ENCODE measurements around the gene STOX2.
"Not testable (repeated sequence)": the region's sequence is repeated elsewhere in the genome, so short reads cannot be mapped to it uniquely, and the experiment has no call there.

Gene STOX2

GRCh38 chr4:184022679-184023383, 117.7 kb downstream of the STOX2 start:
- DNase-seq, result no peak

- DNase-seq, result no peak
These were observed 119.5 kb downstream of the STOX2 start for GRCh38 chr4:184024637-184025036.

- DNase-seq, result no peak
These were observed 123.7 kb downstream of the STOX2 start for GRCh38 chr4:184028561-184029374.

DNA sequence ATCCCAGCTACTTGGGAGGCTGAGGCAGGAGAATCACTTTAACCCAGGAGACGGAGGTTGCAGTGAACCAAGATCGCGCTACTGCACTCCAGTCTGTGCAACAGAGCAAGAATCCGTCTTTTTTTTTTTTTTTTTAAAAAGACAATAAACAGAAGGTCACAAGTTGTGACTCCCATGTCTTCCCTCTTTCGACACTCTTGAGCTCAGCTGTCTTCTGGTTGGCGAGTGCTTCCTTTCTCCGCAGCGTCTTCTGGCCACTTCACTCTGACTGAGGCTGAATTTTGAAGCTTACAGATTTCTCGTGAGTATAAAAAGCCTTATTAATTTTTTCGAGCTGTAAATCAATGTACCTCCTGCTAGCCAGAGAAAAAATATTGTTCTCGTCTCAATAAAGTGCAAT, 124.9 kb downstream of the STOX2 start:
- DNase-seq, result no peak

- DNase-seq, result no peak
These were observed 125.7 kb downstream of the STOX2 start for GRCh38 chr4:184030764-184031163.

DNA sequence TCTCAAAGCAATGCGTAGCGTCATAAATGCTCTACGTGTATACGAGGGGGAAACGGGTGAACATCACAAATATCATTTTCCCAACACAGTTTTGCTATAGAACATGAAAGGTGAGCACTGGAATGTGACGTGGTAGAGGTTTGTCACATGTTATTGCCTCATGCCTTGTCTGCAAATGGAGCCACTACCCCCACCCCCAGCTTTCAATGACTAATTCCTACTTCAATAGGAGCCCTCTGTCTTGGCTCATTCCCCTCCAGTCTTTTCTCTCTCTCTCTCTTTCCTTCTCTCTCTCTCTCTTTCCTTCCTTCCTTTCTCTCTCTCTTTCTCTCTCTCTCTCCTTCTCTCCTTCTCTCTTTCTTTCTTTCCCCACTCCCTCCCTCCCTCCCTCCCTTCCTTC, 127.0 kb downstream of the STOX2 start:
- no peak for DNase-seq

GRCh38 chr4:184039963-184040383, 134.9 kb downstream of the STOX2 start:
- no peak for DNase-seq

- DNase-seq, result no peak
These were observed 136.0 kb downstream of the STOX2 start for GRCh38 chr4:184041156-184041555.

- no peak for DNase-seq
These were observed 141.0 kb downstream of the STOX2 start for GRCh38 chr4:184046148-184046547.

DNA sequence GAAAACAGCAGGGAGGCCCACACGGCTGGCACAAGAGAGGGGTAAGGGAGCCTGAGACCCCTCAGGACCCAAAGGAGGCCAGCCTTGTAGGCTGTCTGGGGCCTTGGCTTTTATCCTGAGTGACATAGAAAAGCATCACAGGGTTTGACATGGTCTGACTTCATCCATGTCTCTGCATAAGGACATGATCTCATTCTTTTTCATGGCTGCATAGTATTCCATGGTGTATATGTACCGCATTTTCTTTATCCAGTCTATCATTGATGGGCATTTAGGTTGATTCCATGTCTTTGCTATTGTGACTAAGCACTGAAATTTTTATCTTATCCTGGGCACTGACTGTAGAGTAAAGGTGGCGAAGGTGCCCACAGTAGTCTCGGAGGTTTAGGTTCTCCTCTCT, 146.2 kb downstream of the STOX2 start:
- not testable (repeated sequence) for DNase-seq

GRCh38 chr4:184052616-184053015, 147.5 kb downstream of the STOX2 start:
- no peak for DNase-seq

- DNase-seq, result no peak
These were observed 148.3 kb downstream of the STOX2 start for GRCh38 chr4:184053434-184053833.

- no peak for DNase-seq
These were observed 151.8 kb downstream of the STOX2 start for GRCh38 chr4:184056877-184057276.

GRCh38 chr4:184058026-184058425, 152.9 kb downstream of the STOX2 start:
- DNase-seq, result no peak

DNA sequence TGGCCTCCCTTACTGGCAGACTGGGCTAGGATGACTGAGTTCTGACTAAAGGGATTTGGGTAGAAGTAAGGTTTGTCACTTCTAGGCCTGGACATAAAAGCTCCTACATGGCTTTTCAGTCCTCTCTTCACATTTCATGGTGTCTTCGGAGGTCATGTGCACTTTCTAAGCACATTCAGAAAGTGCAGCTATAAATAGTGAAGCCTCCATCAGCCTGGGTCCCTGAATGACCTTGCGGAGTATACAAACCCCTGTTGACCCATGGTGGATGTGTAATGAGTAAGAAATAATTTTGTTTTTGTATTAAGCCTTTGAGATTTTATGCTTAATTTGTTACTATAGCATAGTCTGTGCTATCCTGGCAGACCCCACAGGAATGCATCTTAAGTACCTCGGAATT, 154.0 kb downstream of the STOX2 start:
- DNase-seq, result no peak

DNA sequence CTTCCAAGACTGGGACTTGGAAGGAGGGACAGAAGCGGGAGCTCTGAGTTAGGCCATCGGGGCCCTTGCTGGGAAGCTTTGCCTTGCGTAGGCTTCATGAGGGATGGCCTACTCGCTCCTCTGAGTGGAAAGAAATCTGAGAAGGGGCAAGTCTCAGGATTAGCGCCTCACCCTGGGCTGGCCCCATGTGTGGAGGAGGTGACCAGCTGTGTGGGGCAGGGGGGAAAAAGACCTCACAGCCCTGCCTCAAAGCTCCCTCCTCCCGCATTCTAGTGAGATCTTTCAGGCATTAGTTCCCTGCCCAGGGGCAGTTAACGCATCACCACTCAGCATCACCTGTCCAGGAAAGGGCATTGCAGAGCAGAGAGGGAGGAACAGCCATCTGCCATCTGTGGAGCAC, 156.5 kb downstream of the STOX2 start:
- DNase-seq, result no peak

- DNase-seq, result no peak
These were observed 157.7 kb downstream of the STOX2 start for GRCh38 chr4:184062769-184063168.

DNA sequence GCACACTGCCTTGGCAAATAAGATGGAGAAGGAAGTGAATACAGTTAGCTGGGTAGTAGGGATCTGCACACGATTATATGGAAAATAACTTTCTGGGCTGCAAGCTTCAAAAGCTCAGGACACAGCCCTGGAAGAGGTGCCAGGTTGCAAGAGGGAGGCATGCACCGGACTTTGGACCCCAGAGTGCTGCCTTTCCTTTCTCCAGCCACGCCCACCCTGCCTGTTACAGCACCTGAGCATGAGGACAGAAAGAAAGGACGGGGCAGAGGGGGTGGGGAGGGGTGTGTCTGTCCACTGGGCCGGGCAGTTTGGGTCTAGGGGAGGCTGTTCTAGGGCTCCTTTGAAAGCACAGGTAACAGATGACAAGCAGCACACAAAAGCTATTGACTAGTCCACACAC, 159.8 kb downstream of the STOX2 start:
- DNase-seq, result no peak

GRCh38 chr4:184066584-184067300, 161.6 kb downstream of the STOX2 start:
- no peak for DNase-seq

GRCh38 chr4:184067931-184068554, 162.9 kb downstream of the STOX2 start:
- no peak for DNase-seq

Measured in NCI-H1417 treated with DMSO at 0.1 percent for 48 hours (cell line).